ENCODE data around the gene FOXA2.

FOXA2 gene

GRCh38 chr20:22579119-22579427 is 5.3 kb downstream of the FOXA2 start:
- DNase-seq (ENCODE audit: insufficient read length, low spot score) (no peak), FAIRE-seq (no peak)
- TF ChIP-seq SPI1 (IDR thresholded peaks at IDR 0.05; ENCODE audit: low read depth, low read length) (no peak), PAX5 (IDR thresholded peaks at IDR 0.05; ENCODE audit: insufficient read depth, low read length, severe bottlenecking) (no peak), POLR2A (IDR thresholded peaks at IDR 0.05; ENCODE audit: low read depth, low read length) (no peak), TAF1 (IDR thresholded peaks at IDR 0.05; ENCODE audit: low read depth, low read length) (no peak), POLR2AphosphoS5 (IDR thresholded peaks at IDR 0.05; ENCODE audit: low read depth, low read length) (no peak), POU2F2 (IDR thresholded peaks at IDR 0.05; ENCODE audit: low read depth, low read length) (no peak)

GRCh38 chr20:22578221-22579118 is 5.9 kb downstream of the FOXA2 start:
- no peak for DNase-seq (ENCODE audit: insufficient read length, low spot score)
- TF ChIP-seq POLR2A (IDR thresholded peaks at IDR 0.05; ENCODE audit: low read depth, low read length) = no peak
- TF ChIP-seq SPI1 (IDR thresholded peaks at IDR 0.05; ENCODE audit: low read depth, low read length) = no peak
- TF ChIP-seq PAX5 (IDR thresholded peaks at IDR 0.05; ENCODE audit: insufficient read depth, low read length, severe bottlenecking) = no peak
- TF ChIP-seq TAF1 (IDR thresholded peaks at IDR 0.05; ENCODE audit: low read depth, low read length) = no peak
- no peak for TF ChIP-seq POU2F2 (IDR thresholded peaks at IDR 0.05; ENCODE audit: low read depth, low read length)
- no peak for TF ChIP-seq POLR2AphosphoS5 (IDR thresholded peaks at IDR 0.05; ENCODE audit: low read depth, low read length)
- FAIRE-seq = no peak

- no peak for TF ChIP-seq POU2F2 (IDR thresholded peaks at IDR 0.05; ENCODE audit: low read depth, low read length)
- TF ChIP-seq SPI1 (IDR thresholded peaks at IDR 0.05; ENCODE audit: low read depth, low read length) = no peak
- TF ChIP-seq POLR2AphosphoS5 (IDR thresholded peaks at IDR 0.05; ENCODE audit: low read depth, low read length) = no peak
- no peak for TF ChIP-seq PAX5 (IDR thresholded peaks at IDR 0.05; ENCODE audit: insufficient read depth, low read length, severe bottlenecking)
- FAIRE-seq (no peak), DNase-seq (ENCODE audit: insufficient read length, low spot score) (no peak)
Measured at GRCh38 chr20:22577515-22578220, 6.7 kb downstream of the FOXA2 start.

- TF ChIP-seq TAF1 (IDR thresholded peaks at IDR 0.05; ENCODE audit: low read depth, low read length) (no peak), SPI1 (IDR thresholded peaks at IDR 0.05; ENCODE audit: low read depth, low read length) (no peak), POLR2AphosphoS5 (IDR thresholded peaks at IDR 0.05; ENCODE audit: low read depth, low read length) (no peak), POU2F2 (IDR thresholded peaks at IDR 0.05; ENCODE audit: low read depth, low read length) (no peak), POLR2A (IDR thresholded peaks at IDR 0.05; ENCODE audit: low read depth, low read length) (no peak), PAX5 (IDR thresholded peaks at IDR 0.05; ENCODE audit: insufficient read depth, low read length, severe bottlenecking) (no peak)
- FAIRE-seq (no peak), DNase-seq (ENCODE audit: insufficient read length, low spot score) (no peak)
Measured at GRCh38 chr20:22576733-22577514, 7.4 kb downstream of the FOXA2 start.

GRCh38 chr20:22576273-22576672 is 8.1 kb downstream of the FOXA2 start:
- TF ChIP-seq TAF1 (IDR thresholded peaks at IDR 0.05; ENCODE audit: low read depth, low read length) = no peak
- no peak for TF ChIP-seq POU2F2 (IDR thresholded peaks at IDR 0.05; ENCODE audit: low read depth, low read length)
- TF ChIP-seq PAX5 (IDR thresholded peaks at IDR 0.05; ENCODE audit: insufficient read depth, low read length, severe bottlenecking) = no peak
- TF ChIP-seq POLR2AphosphoS5 (IDR thresholded peaks at IDR 0.05; ENCODE audit: low read depth, low read length) = no peak
- TF ChIP-seq SPI1 (IDR thresholded peaks at IDR 0.05; ENCODE audit: low read depth, low read length) = no peak
- TF ChIP-seq POLR2A (IDR thresholded peaks at IDR 0.05; ENCODE audit: low read depth, low read length) = no peak
- no peak for FAIRE-seq
- DNase-seq (ENCODE audit: insufficient read length, low spot score) = no peak

GRCh38 chr20:22575737-22576136 is 8.6 kb downstream of the FOXA2 start:
- FAIRE-seq (no peak), DNase-seq (ENCODE audit: insufficient read length, low spot score) (no peak)
- TF ChIP-seq POU2F2 (IDR thresholded peaks at IDR 0.05; ENCODE audit: low read depth, low read length) = no peak
- no peak for TF ChIP-seq TAF1 (IDR thresholded peaks at IDR 0.05; ENCODE audit: low read depth, low read length)
- no peak for TF ChIP-seq POLR2AphosphoS5 (IDR thresholded peaks at IDR 0.05; ENCODE audit: low read depth, low read length)
- TF ChIP-seq SPI1 (IDR thresholded peaks at IDR 0.05; ENCODE audit: low read depth, low read length) = no peak
- TF ChIP-seq PAX5 (IDR thresholded peaks at IDR 0.05; ENCODE audit: insufficient read depth, low read length, severe bottlenecking) = no peak
- TF ChIP-seq POLR2A (IDR thresholded peaks at IDR 0.05; ENCODE audit: low read depth, low read length) = no peak

- FAIRE-seq (no peak), DNase-seq (ENCODE audit: insufficient read length, low spot score) (no peak)
- TF ChIP-seq SPI1 (IDR thresholded peaks at IDR 0.05; ENCODE audit: low read depth, low read length) = no peak
- no peak for TF ChIP-seq POLR2A (IDR thresholded peaks at IDR 0.05; ENCODE audit: low read depth, low read length)
- no peak for TF ChIP-seq TAF1 (IDR thresholded peaks at IDR 0.05; ENCODE audit: low read depth, low read length)
- no peak for TF ChIP-seq POLR2AphosphoS5 (IDR thresholded peaks at IDR 0.05; ENCODE audit: low read depth, low read length)
- TF ChIP-seq PAX5 (IDR thresholded peaks at IDR 0.05; ENCODE audit: insufficient read depth, low read length, severe bottlenecking) = no peak
- no peak for TF ChIP-seq POU2F2 (IDR thresholded peaks at IDR 0.05; ENCODE audit: low read depth, low read length)
Measured at GRCh38 chr20:22575087-22575721, 9.2 kb downstream of the FOXA2 start.

GRCh38 chr20:22574545-22575086 is 9.8 kb downstream of the FOXA2 start:
- no peak for DNase-seq (ENCODE audit: insufficient read length, low spot score)
- no peak for TF ChIP-seq POLR2AphosphoS5 (IDR thresholded peaks at IDR 0.05; ENCODE audit: low read depth, low read length)
- no peak for TF ChIP-seq PAX5 (IDR thresholded peaks at IDR 0.05; ENCODE audit: insufficient read depth, low read length, severe bottlenecking)
- TF ChIP-seq SPI1 (IDR thresholded peaks at IDR 0.05; ENCODE audit: low read depth, low read length) = no peak
- TF ChIP-seq POLR2A (IDR thresholded peaks at IDR 0.05; ENCODE audit: low read depth, low read length) = no peak
- no peak for TF ChIP-seq TAF1 (IDR thresholded peaks at IDR 0.05; ENCODE audit: low read depth, low read length)
- TF ChIP-seq POU2F2 (IDR thresholded peaks at IDR 0.05; ENCODE audit: low read depth, low read length) = no peak
- no peak for FAIRE-seq

Data from GM12891 (cell line).